K562 (cell line): ENCODE results near the gene CST6. TPM values are rescaled to one million over a fixed set of nuclear protein-coding genes. Genes with fewer than 3 reads are reported as not detected.
A peak's percentile ranks its signal among the peaks of the same experiment; 100 is the strongest.

ENCODE experiments used
- ATAC-seq: fragments of 200-7000 bp; cut with Tn5 transposase; 3 replicates; pipeline ENCODE4 v1.9.1; 2020; ENCODE audit warnings: moderate library complexity
- BruUV-seq: library from RNA; stranded (reverse); fragments of 400-500 nt; replicated peaks from 2 replicates; lab custom pipeline; 2021; lab: Mats Ljungman, UMichigan
- CTCF ChIA-PET: fragments of 300-600 bp; formaldehyde crosslinking; extraction: SDS; loops from one replicate; lab custom pipeline; 2021; ENCODE audit warnings: low intra/inter-chr PET ratio; lab: Yijun Ruan, JAX
- POLR2A ChIA-PET: fragments of 300-600, 350-650 bp; sonication (Branson Sonifier 250); formaldehyde crosslinking; extraction: SDS; loops from one replicate; lab custom pipeline; 2021; ENCODE audit warnings: antibody characterized with exemption, inconsistent platforms; lab: Yijun Ruan, JAX
- DNase-seq, 4 experiments: peaks; one replicate each; pipeline versions ENCODE4 v3.0.0 to v3.0.0-alpha.2; 2011 to 2018; ENCODE audit warnings: low spot score in 3 of 4, mixed read lengths in 3 of 4; ENCODE audit errors: extremely low read depth in 1 of 4
- FAIRE-seq: peaks from 2 replicates; lab custom pipeline; 2011; peaks lifted over from hg19 to GRCh38; lab: Jason Lieb, UNC
- H2AFZ ChIP-seq: 2 replicates; pipeline ENCODE4 v1.6.0; 2011; ENCODE audit warnings: low read depth, low read length, control low read depth, inconsistent platforms
- H3K27ac ChIP-seq: fragments of 200-600 bp; 3 replicates; pipeline ENCODE4 v1.8.0; 2011; ENCODE audit warnings: low read depth, mild to moderate bottlenecking, control low read depth, inconsistent platforms, low read length, moderate library complexity, mixed read lengths; ENCODE audit errors: extremely low read depth
- H3K27me3 ChIP-seq, 2 experiments: fragments of 300-600 bp in 1 of 2; 2 replicates in 1 of 2; 3 replicates in 1 of 2; pipeline versions ENCODE4 v1.6.0 to v1.8.0; 2011; ENCODE audit warnings: inconsistent platforms in 2 of 2, low read length in 2 of 2, mild to moderate bottlenecking in 1 of 2, mixed read lengths in 1 of 2, moderate library complexity in 1 of 2; ENCODE audit not compliant: control insufficient read depth in 2 of 2, insufficient read depth in 2 of 2
- H3K36me3 ChIP-seq: fragments of 300-600 bp; 3 replicates; pipeline ENCODE4 v1.8.0; 2011; ENCODE audit warnings: mild to moderate bottlenecking, low read length, inconsistent platforms; ENCODE audit not compliant: control insufficient read depth, insufficient read depth
- H3K4me1 ChIP-seq, 2 experiments: fragments of 200-600 bp in 1 of 2; replicated peaks in 1 of 2; 2 replicates in 1 of 2; 3 replicates in 1 of 2; pipeline versions ENCODE4 v1.5.1 to v1.8.0; 2011; ENCODE audit warnings: inconsistent platforms in 2 of 2, low read length in 2 of 2, mild to moderate bottlenecking in 1 of 2, mixed read lengths in 1 of 2, moderate library complexity in 1 of 2; ENCODE audit not compliant: control insufficient read depth in 2 of 2, insufficient read depth in 2 of 2
- H3K4me2 ChIP-seq: 2 replicates; pipeline ENCODE4 v1.6.1; 2011; ENCODE audit warnings: low read length, control low read depth, inconsistent platforms, mixed read lengths; ENCODE audit not compliant: insufficient read depth
- H3K4me3 ChIP-seq: fragments of 200-600 bp; sonication (generic), shearing (Covaris generic); 2 replicates; pipeline ENCODE4 v1.5.1; 2016; ENCODE audit warnings: control low read depth, inconsistent platforms
- H3K79me2 ChIP-seq: fragments of 200-600 bp; 3 replicates; pipeline ENCODE4 v1.8.0; 2011; ENCODE audit warnings: low read length, inconsistent platforms; ENCODE audit not compliant: control insufficient read depth, insufficient read depth
- H3K9ac ChIP-seq, 2 experiments: 2 replicates each; pipeline versions ENCODE4 v1.6.0 to v1.6.1; 2011; ENCODE audit warnings: low read depth in 2 of 2, low read length in 2 of 2, control low read depth in 1 of 2, inconsistent platforms in 1 of 2, mild to moderate bottlenecking in 1 of 2, mixed read lengths in 1 of 2; ENCODE audit not compliant: insufficient read depth in 1 of 2
- H3K9me1 ChIP-seq: one replicate; pipeline ENCODE4 v1.6.0; 2011; ENCODE audit warnings: inconsistent platforms, mild to moderate bottlenecking, low read length, moderate library complexity; ENCODE audit not compliant: control insufficient read depth, insufficient read depth
- H3K9me3 ChIP-seq: replicated peaks from 2 replicates; pipeline ENCODE4 v1.5.1; 2011; ENCODE audit warnings: low read depth, low read length, inconsistent platforms; ENCODE audit not compliant: control insufficient read depth, insufficient read depth
- H4K20me1 ChIP-seq: replicated peaks from 2 replicates; pipeline ENCODE4 v1.6.1; 2011; ENCODE audit warnings: low read length, inconsistent platforms, mixed read lengths; ENCODE audit not compliant: control insufficient read depth, insufficient read depth
- BCOR ChIP-seq: fragments of 450-650 bp; IDR thresholded peaks from 2 replicates; pipeline ENCODE4 v1.6.1; 2016
- BRCA1 ChIP-seq, 2 experiments: fragments of 450-650 bp in 1 of 2; sonication (generic) in 1 of 2; formaldehyde crosslinking in 1 of 2; IDR thresholded peaks; 2 replicates each; pipeline versions ENCODE4 v1.5.0 to v1.6.1; 2017 to 2020; ENCODE audit warnings: mild to moderate bottlenecking in 1 of 2, missing genetic modification reagents in 1 of 2
- DACH1 ChIP-seq: fragments of 450-650 bp; IDR thresholded peaks from 2 replicates; pipeline ENCODE4 v1.6.1; 2018; ENCODE audit not compliant: partially characterized antibody
- LCOR ChIP-seq: sonication (generic); formaldehyde crosslinking; IDR thresholded peaks from 2 replicates; pipeline ENCODE4 v1.8.0; 2022; ENCODE audit warnings: mild to moderate bottlenecking, missing genetic modification reagents
- SMARCB1 ChIP-seq: IDR thresholded peaks from 2 replicates; pipeline ENCODE4 v1.6.1; 2011; ENCODE audit warnings: improper control_type of control experiment, low read depth; ENCODE audit not compliant: insufficient read length
- TFE3 ChIP-seq: fragments of 450-650 bp; formaldehyde crosslinking; IDR thresholded peaks from 2 replicates; pipeline ENCODE4 v1.4.0; 2020; ENCODE audit warnings: mild to moderate bottlenecking, mixed read lengths
- ZNF212 ChIP-seq: fragments of 450-650 bp; formaldehyde crosslinking; IDR thresholded peaks from 2 replicates; pipeline ENCODE4 v1.4.0; 2020; ENCODE audit warnings: mild to moderate bottlenecking
- ZNF740 ChIP-seq, 3 experiments: fragments of 200-800 bp in 1 of 3; sonication (Bioruptor generic) in 1 of 3; sonication (generic) in 1 of 3; formaldehyde crosslinking in 1 of 3; IDR thresholded peaks; 2 replicates each; pipeline versions ENCODE4 v1.6.1 to v1.8.0; 2016 to 2022; ENCODE audit warnings: mild to moderate bottlenecking in 2 of 3, missing compliant biosample characterization in 2 of 3, missing genetic modification characterization in 2 of 3, missing genetic modification reagents in 1 of 3
- WGBS: fragments of 100-300 bp; shearing (Covaris generic); methylation state at CpG from one replicate; pipeline ENCODE4 v1.1.6; 2016; ENCODE audit warnings: low coverage, mixed read lengths; ENCODE audit not compliant: insufficient coverage; ENCODE audit errors: missing lambda C conversion rate; 5-methylcytosine and 5-hydroxymethylcytosine counted together
- in situ Hi-C: fragments of 300-500 bp; cut with MboI; formaldehyde crosslinking; loops from 4 replicates; pipeline ENCODE4 v1.15.0; 2018; ENCODE audit warnings: inconsistent platforms, mixed read lengths
- intact Hi-C: fragments of 100-400 bp; cut with micrococcal nuclease; formaldehyde crosslinking; loops from 2 replicates; pipeline ENCODE4 v1.14.2; 2022
- polyA plus RNA-seq, 8 experiments: library from polyadenylated mRNA; depleted of rRNA in 4 of 8; stranded (reverse) in 5 of 8; unstranded in 3 of 8; fragments of >200 nt; fragmentation: Nextera tagmentation in 2 of 8; fragmentation: Illumina TruSeq in 1 of 8; extraction: Ambion mirVana in 2 of 8; extraction: Trizol in 1 of 8; gene quantifications; 2 replicates each; pipeline versions ENCODE4 v1.2.1 to v1.2.3, GENCODE V29; 2011 to 2014; ENCODE audit warnings: inconsistent platforms in 1 of 8, missing spikeins in 1 of 8
- total RNA-seq, 7 experiments: library from RNA; depleted of rRNA in 6 of 7; stranded (reverse); fragments of >200 nt in 6 of 7; fragmentation: Illumina TruSeq in 2 of 7; extraction: Trizol in 2 of 7; gene quantifications; 2 replicates each; pipeline versions ENCODE4 v1.2.1 to v1.2.3, GENCODE V29; 2011 to 2021; ENCODE audit warnings: low replicate concordance in 1 of 7
- TF ChIP-seq, protein P1 (sequence below): sonication (generic); formaldehyde crosslinking; IDR thresholded peaks from 2 replicates; pipeline ENCODE4 v1.8.0; 2022; ENCODE audit warnings: missing genetic modification reagents, mild to moderate bottlenecking, moderate library complexity, borderline replicate concordance

CST6 gene
- total and polyA plus RNA-seq, 9 of the 15 experiments (the other 6 are each of a cell fraction or from before 2014, with no cell fraction given): not detected

GRCh38 chr11:66011239-66011784 lies 496 bp upstream of the CST6 start:
- POLR2A ChIA-PET: interaction anchor here (0.6 kb wide), 1 partner anchor 233 kb away, joined by 3 read pairs; no protein-coding TSS in a partner anchor
- no peak for ATAC-seq
- WGBS: 66% methylated on average over 12 of the region's 14 CpGs
- H3K79me2 ChIP-seq: no peaks in the 10 kb centered on the region
- no peak for DNase-seq
- H3K9me3 ChIP-seq: no peaks in the 10 kb centered on the region
- TF ChIP-seq BCOR: peak; percentile 55; the same call in 1 of the 2 replicates
- no peak for TF ChIP-seq LCOR (CRISPR knock-in tag)
- TF ChIP-seq, all 486 proteins: peak for 1
- H3K4me2 ChIP-seq: no peak overlapping the region
- no TSS peak for BruUV-seq
- in situ Hi-C loops (no loop called here), intact Hi-C loops (no loop called here)
- FAIRE-seq: no peak
- H3K9ac ChIP-seq: no peak overlapping the region
- H3K36me3 ChIP-seq: no peaks in the 10 kb centered on the region
- no peaks in the 10 kb centered on the region for H3K27me3 ChIP-seq
- peaks cover 27 to 59% of the 10 kb centered on the region in 2 experiments for H3K4me1 ChIP-seq
- H4K20me1 ChIP-seq: no peaks in the 10 kb centered on the region
- H2AFZ ChIP-seq: no peak overlapping the region
- H3K27ac ChIP-seq: no peak overlapping the region
- CTCF ChIA-PET: no interaction called here
- no peak overlapping the region for H3K4me3 ChIP-seq
- H3K9me1 ChIP-seq: no peaks in the 10 kb centered on the region

GRCh38 chr11:66012371-66012945 lies 650 bp downstream of the CST6 start:
- TF ChIP-seq DACH1: peak; percentile 20
- TF ChIP-seq SMARCB1: no peak
- TF ChIP-seq, protein P1, sequence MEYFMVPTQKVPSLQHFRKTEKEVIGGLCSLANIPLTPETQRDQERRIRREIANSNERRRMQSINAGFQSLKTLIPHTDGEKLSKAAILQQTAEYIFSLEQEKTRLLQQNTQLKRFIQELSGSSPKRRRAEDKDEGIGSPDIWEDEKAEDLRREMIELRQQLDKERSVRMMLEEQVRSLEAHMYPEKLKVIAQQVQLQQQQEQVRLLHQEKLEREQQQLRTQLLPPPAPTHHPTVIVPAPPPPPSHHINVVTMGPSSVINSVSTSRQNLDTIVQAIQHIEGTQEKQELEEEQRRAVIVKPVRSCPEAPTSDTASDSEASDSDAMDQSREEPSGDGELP (CRISPR knock-in tag): 0 out of 2 replicates have a peak, but pooled peaks have one; percentile 32
- TF ChIP-seq BRCA1 (IDR thresholded peaks at IDR 0.05): no peak
- TF ChIP-seq BRCA1 (CRISPR knock-in tag; IDR thresholded peaks at IDR 0.05): no peak
- peak; percentile 10; the same call in 1 of the 2 replicates for TF ChIP-seq ZNF740 (CRISPR knock-in tag; IDR thresholded peaks at IDR 0.05)
- peak in 1 of 2 experiments; percentile 61; a peak in 2 of 4 replicates for TF ChIP-seq ZNF740 (tag; IDR thresholded peaks at IDR 0.05)
- no peak for TF ChIP-seq ZNF212
- no peak for TF ChIP-seq TFE3 (CRISPR knock-in tag)
- Histone ChIP-seq H4K20me1 (no peaks in the 10 kb centered on the region), H3K79me2 (no peaks in the 10 kb centered on the region), H3K9ac (peak overlapping the region in 1 of 2 experiments; percentile 62; a peak in 1 of 4 replicates), H3K4me1 (peaks cover 26 to 59% of the 10 kb centered on the region in 2 experiments), H3K4me2 (peak overlapping the region; percentile 49), H3K36me3 (no peaks in the 10 kb centered on the region), H3K9me3 (no peaks in the 10 kb centered on the region), H3K27me3 (no peaks in the 10 kb centered on the region), H2AFZ (no peak overlapping the region; the same call in 1 of the 2 replicates), H3K4me3 (no peak overlapping the region), H3K27ac (no peak overlapping the region), H3K9me1 (no peaks in the 10 kb centered on the region)
- no peak for ATAC-seq
- no peak for FAIRE-seq
- CTCF ChIA-PET: no interaction called here
- in situ Hi-C loops (no loop called here), intact Hi-C loops (no loop called here)
- POLR2A ChIA-PET: interaction anchor here (0.6 to 2.2 kb wide), 6 partner anchors 8 to 407 kb away, joined by 3 to 9 read pairs (median 4); partner anchors contain the start of genes BANF1, CCDC85B and FOSL1
- 44% methylated on average over 8 of the region's 12 CpGs for WGBS
- DNase-seq: no peak
- BruUV-seq: no TSS peak
